Neural cell (in vitro differentiated cells): Measurements from ENCODE around the gene RIN3. TPM values are rescaled to one million over a fixed set of nuclear protein-coding genes. Genes with fewer than 3 reads are reported as not detected.

ENCODE experiments used
- H2AFZ ChIP-seq: fragments of 200-600, 300-800 bp; sonication (generic), shearing (Covaris generic); 2 replicates; pipeline ENCODE4 v1.6.0; 2014; ENCODE audit warnings: low read depth, mild to moderate bottlenecking, antibody characterized with exemption, low read length, moderate library complexity
- H3F3A ChIP-seq: fragments of 200-600 bp; shearing (Covaris generic); 2 replicates; pipeline ENCODE4 v1.6.1; 2016; ENCODE audit warnings: mild to moderate bottlenecking, moderate library complexity, mixed read lengths, antibody characterized with exemption, low read length; ENCODE audit not compliant: insufficient read depth, poor library complexity, severe bottlenecking
- H3K27ac ChIP-seq: fragments of 200-600, 300-800 bp; sonication (generic), shearing (Covaris generic); 2 replicates; pipeline ENCODE4 v1.5.1; 2014; ENCODE audit warnings: mild to moderate bottlenecking, low read length, moderate library complexity
- H3K27me3 ChIP-seq: fragments of 300-800, 200-600 bp; sonication (generic), shearing (Covaris generic); 2 replicates; pipeline ENCODE4 v1.6.0; 2014; ENCODE audit warnings: mild to moderate bottlenecking, low read depth, low read length, moderate library complexity; ENCODE audit not compliant: insufficient read depth
- H3K36me3 ChIP-seq: fragments of 300-800, 200-600 bp; sonication (generic), shearing (Covaris generic); 2 replicates; pipeline ENCODE4 v1.5.1; 2014; ENCODE audit warnings: mild to moderate bottlenecking, antibody characterized with exemption, low read length, moderate library complexity; ENCODE audit not compliant: insufficient read depth
- H3K4me2 ChIP-seq: fragments of 300-800, 200-600 bp; sonication (generic), shearing (Covaris generic); 2 replicates; pipeline ENCODE4 v1.6.0; 2014; ENCODE audit warnings: mild to moderate bottlenecking, low read length
- H3K4me3 ChIP-seq: fragments of 300-800, 200-600 bp; sonication (generic), shearing (Covaris generic); 2 replicates; pipeline ENCODE4 v1.5.1; 2014; ENCODE audit warnings: mild to moderate bottlenecking, low read length, moderate library complexity
- H3K79me2 ChIP-seq: fragments of 200-600 bp; shearing (Covaris generic); replicated peaks from 2 replicates; pipeline ENCODE4 v1.6.0; 2014; ENCODE audit warnings: mild to moderate bottlenecking, low read length, moderate library complexity; ENCODE audit not compliant: insufficient read depth
- H3K9ac ChIP-seq: fragments of 300-800, 200-600 bp; sonication (generic), shearing (Covaris generic); 2 replicates; pipeline ENCODE4 v1.6.1; 2016; ENCODE audit warnings: mild to moderate bottlenecking, low read length, mixed read lengths
- H3K9me2 ChIP-seq: fragments of 200-600 bp; shearing (Covaris generic); 2 replicates; pipeline ENCODE4 v1.6.1; 2016; ENCODE audit warnings: mild to moderate bottlenecking, low read length, mixed read lengths; ENCODE audit not compliant: insufficient read depth
- H3K9me3 ChIP-seq: fragments of 200-600, 300-800 bp; sonication (generic), shearing (Covaris generic); 2 replicates; pipeline ENCODE4 v1.6.1; 2016; ENCODE audit warnings: mild to moderate bottlenecking, mixed run types, low read length, moderate library complexity, mixed read lengths
- H4K20me1 ChIP-seq: fragments of 200-600 bp; shearing (Covaris generic); 2 replicates; pipeline ENCODE4 v1.6.1; 2016; ENCODE audit warnings: mild to moderate bottlenecking, mixed run types; ENCODE audit not compliant: insufficient read depth
- CTCF ChIP-seq: fragments of 450-650 bp; IDR thresholded peaks from 2 replicates; pipeline ENCODE4 v1.5.1; 2014; ENCODE audit warnings: antibody characterized with exemption, mild to moderate bottlenecking, moderate library complexity; ENCODE audit not compliant: poor library complexity, severe bottlenecking
- EP300 ChIP-seq: fragments of 450-650 bp; conservative IDR thresholded peaks from 2 replicates; pipeline ENCODE4 v1.6.1; 2014; ENCODE audit warnings: antibody characterized with exemption, mild to moderate bottlenecking, moderate library complexity; ENCODE audit not compliant: poor library complexity, severe bottlenecking
- EZH2 ChIP-seq: fragments of 200-600, 300-800 bp; shearing (Covaris generic), sonication (generic); IDR thresholded peaks from 2 replicates; pipeline ENCODE4 v1.6.1; 2014; ENCODE audit warnings: antibody characterized with exemption, low read length, borderline replicate concordance, mild to moderate bottlenecking; ENCODE audit not compliant: insufficient read depth, poor library complexity, severe bottlenecking
- MXI1 ChIP-seq: fragments of 450-650 bp; conservative IDR thresholded peaks from 2 replicates; pipeline ENCODE4 v1.6.1; 2014; ENCODE audit warnings: antibody characterized with exemption, mild to moderate bottlenecking; ENCODE audit not compliant: poor library complexity, severe bottlenecking
- POLR2AphosphoS5 ChIP-seq: IDR thresholded peaks from 2 replicates; pipeline ENCODE4 v1.6.1; 2012
- RAD21 ChIP-seq: fragments of 450-650 bp; conservative IDR thresholded peaks from 2 replicates; pipeline ENCODE4 v1.6.1; 2014; ENCODE audit warnings: antibody characterized with exemption, mild to moderate bottlenecking, moderate library complexity
- REST ChIP-seq: IDR thresholded peaks from 2 replicates; pipeline ENCODE4 v1.6.1; 2012; ENCODE audit warnings: borderline replicate concordance
- SMC3 ChIP-seq: fragments of 450-650 bp; conservative IDR thresholded peaks from 2 replicates; pipeline ENCODE4 v1.6.1; 2014; ENCODE audit warnings: antibody characterized with exemption, mild to moderate bottlenecking, moderate library complexity; ENCODE audit not compliant: poor library complexity
- TAF1 ChIP-seq: IDR thresholded peaks from 2 replicates; pipeline ENCODE4 v1.6.1; 2012; ENCODE audit warnings: low read depth
- polyA plus RNA-seq: library from polyadenylated mRNA; depleted of rRNA; stranded (reverse); fragments of >200 nt; gene quantifications from 2 replicates; pipeline ENCODE4 v1.2.3, GENCODE V29; 2014

RIN3 gene
- polyA plus RNA-seq, 1 donor from 2014 or later = not detected

- Histone ChIP-seq H2AFZ (no peak overlapping the region), H3K4me3 (no peak overlapping the region), H3K9me3 (no peaks in the 10 kb centered on the region), H3K36me3 (no peaks in the 10 kb centered on the region), H3K27me3 (no peaks in the 10 kb centered on the region), H3K79me2 (no peaks in the 10 kb centered on the region), H4K20me1 (no peaks in the 10 kb centered on the region), H3K9ac (no peak overlapping the region), H3K4me2 (no peak overlapping the region), H3K27ac (no peak overlapping the region), H3K9me2 (no peaks in the 10 kb centered on the region), H3F3A (no peaks in the 10 kb centered on the region)
- TF ChIP-seq POLR2AphosphoS5 = no peak
- no peak for TF ChIP-seq TAF1
- TF ChIP-seq REST = no peak
- TF ChIP-seq CTCF = no peak
These were observed 73.5 kb downstream of the RIN3 start for GRCh38 chr14:92586963-92587699.

GRCh38 chr14:92587700-92588085 lies 74.1 kb downstream of the RIN3 start:
- Histone ChIP-seq H3K4me2 (no peak overlapping the region), H3K27ac (no peak overlapping the region), H3K79me2 (no peaks in the 10 kb centered on the region), H3K9me2 (no peaks in the 10 kb centered on the region), H3K9ac (no peak overlapping the region), H3K4me3 (no peak overlapping the region), H2AFZ (no peak overlapping the region), H3K9me3 (no peaks in the 10 kb centered on the region), H3K27me3 (no peaks in the 10 kb centered on the region), H3F3A (no peaks in the 10 kb centered on the region), H3K36me3 (no peaks in the 10 kb centered on the region), H4K20me1 (no peaks in the 10 kb centered on the region)
- TF ChIP-seq RAD21 = no peak
- no peak for TF ChIP-seq EZH2
- TF ChIP-seq SMC3 = no peak
- TF ChIP-seq EP300 = no peak
- TF ChIP-seq POLR2AphosphoS5 = no peak
- no peak for TF ChIP-seq MXI1
- no peak for TF ChIP-seq TAF1
- no peak for TF ChIP-seq REST
- TF ChIP-seq CTCF = no peak
